22Rv1 (cell line): Measurements from ENCODE around the gene RRM2.

Experiments used
- CTCF ChIP-seq: fragments of 450-650 bp; IDR thresholded peaks from 2 replicates; pipeline ENCODE4 v1.5.1; 2017; ENCODE audit warnings: mild to moderate bottlenecking
- ZFX ChIP-seq: fragments of 450-650 bp; IDR thresholded peaks from 2 replicates; pipeline ENCODE4 v1.6.1; 2017; ENCODE audit warnings: antibody characterized with exemption, borderline replicate concordance

- TF ChIP-seq CTCF (no peak), ZFX (no peak)
Measured at GRCh38 chr2:10089565-10090190, 32.9 kb upstream of the RRM2 start.
